D721Med (cell line): ENCODE data around the gene CDH16.

ENCODE experiments used
- DNase-seq: peaks from one replicate; pipeline ENCODE4 v3.0.0; 2011; ENCODE audit warnings: low spot score; ENCODE audit not compliant: insufficient read length
- FAIRE-seq: peaks from 2 replicates; lab custom pipeline; 2011; peaks lifted over from hg19 to GRCh38; lab: Jason Lieb, UNC
- CTCF ChIP-seq: IDR thresholded peaks from 2 replicates; pipeline ENCODE4 v1.5.1; 2012; ENCODE audit warnings: mild to moderate bottlenecking, control low read depth; ENCODE audit not compliant: insufficient read depth; ENCODE audit errors: missing control alignments

The CDH16 gene

GRCh38 chr16:66863707-66864106 is 55.0 kb downstream of the CDH16 start:
- TF ChIP-seq CTCF: no peak
- no peak for DNase-seq
- FAIRE-seq: no peak

GRCh38 chr16:66862023-66862520 is 56.6 kb downstream of the CDH16 start:
- FAIRE-seq: no peak
- DNase-seq: no peak
- no peak for TF ChIP-seq CTCF

- no peak for TF ChIP-seq CTCF
- FAIRE-seq: no peak
- DNase-seq: no peak
Measured at GRCh38 chr16:66859397-66860068, 59.2 kb downstream of the CDH16 start.

GRCh38 chr16:66858740-66859396 is 59.8 kb downstream of the CDH16 start:
- DNase-seq: no peak
- FAIRE-seq: no peak
- TF ChIP-seq CTCF: no peak
